PC-3 (cell line): ENCODE data around the gene KCNE2. TPM values are rescaled to one million over a fixed set of nuclear protein-coding genes. Genes with fewer than 3 reads are reported as not detected.
"Not testable (repeated sequence)": the region's sequence is repeated elsewhere in the genome, so short reads cannot be mapped to it uniquely, and the experiment has no call there.

Source experiments
- ATAC-seq: fragments of 200-7000 bp; cut with Tn5 transposase; 2 replicates; pipeline ENCODE4 v1.9.1; 2020; ENCODE audit warnings: mild to moderate bottlenecking, moderate library complexity
- BruUV-seq: library from RNA; stranded (reverse); fragments of 400-500 nt; replicated peaks from 2 replicates; lab custom pipeline; 2021; lab: Mats Ljungman, UMichigan
- CTCF ChIA-PET: fragments of 300-600 bp; sonication (Branson Sonifier 250); formaldehyde crosslinking; loops from one replicate; lab custom pipeline; 2022; ENCODE audit warnings: antibody characterized with exemption; lab: Charles Lee
- POLR2A ChIA-PET: fragments of 300-600 bp; sonication (Branson Sonifier 250); formaldehyde crosslinking; loops from one replicate; lab custom pipeline; 2022; ENCODE audit warnings: antibody characterized with exemption; ENCODE audit not compliant: unreplicated experiment; lab: Charles Lee
- DNase-seq: peaks from one replicate; pipeline ENCODE4 v3.0.0-alpha.2; 2015
- H2AFZ ChIP-seq: fragments of 300-600 bp; sonication (generic); 2 replicates; pipeline ENCODE4 v1.6.0; 2016; ENCODE audit warnings: antibody characterized with exemption, low read length
- H3F3A ChIP-seq: fragments of 300-600 bp; sonication (generic); one replicate; pipeline ENCODE4 v1.6.0; 2017; ENCODE audit warnings: antibody characterized with exemption, low read length, control low read depth, mild to moderate bottlenecking; ENCODE audit not compliant: unreplicated experiment
- H3K27ac ChIP-seq: fragments of 300-600 bp; sonication (generic); 2 replicates; pipeline ENCODE4 v1.5.1; 2016; ENCODE audit warnings: mild to moderate bottlenecking, low read length
- H3K27me3 ChIP-seq: fragments of 300-600 bp; sonication (generic); 2 replicates; pipeline ENCODE4 v1.6.1; 2016; ENCODE audit warnings: low read length, mixed read lengths
- H3K36me3 ChIP-seq: fragments of 300-600 bp; sonication (generic); 2 replicates; pipeline ENCODE4 v1.6.1; 2016; ENCODE audit warnings: low read depth, mixed run types, low read length, mixed read lengths
- H3K4me1 ChIP-seq: fragments of 300-600 bp; sonication (generic); 2 replicates; pipeline ENCODE4 v1.5.1; 2016; ENCODE audit warnings: low read length; ENCODE audit not compliant: insufficient read depth
- H3K4me2 ChIP-seq: fragments of 300-600 bp; sonication (generic); 2 replicates; pipeline ENCODE4 v1.6.0; 2016; ENCODE audit warnings: low read length
- H3K4me3 ChIP-seq: fragments of 300-600 bp; sonication (generic); 2 replicates; pipeline ENCODE4 v1.5.1; 2016; ENCODE audit warnings: mild to moderate bottlenecking, low read length, mixed read lengths
- H3K79me2 ChIP-seq: fragments of 300-600 bp; sonication (generic); 2 replicates; pipeline ENCODE4 v1.6.1; 2017; ENCODE audit warnings: low read length, mixed read lengths
- H3K9ac ChIP-seq: fragments of 300-600 bp; sonication (generic); 2 replicates; pipeline ENCODE4 v1.6.0; 2016; ENCODE audit warnings: mild to moderate bottlenecking, low read length
- H3K9me2 ChIP-seq: fragments of 300-600 bp; sonication (generic); replicated peaks from 2 replicates; pipeline ENCODE4 v1.6.1; 2016; ENCODE audit warnings: mixed run types, low read length, mixed read lengths
- H3K9me3 ChIP-seq: fragments of 300-600 bp; sonication (generic); 2 replicates; pipeline ENCODE4 v1.6.1; 2016; ENCODE audit warnings: low read length, mixed read lengths
- H4K20me1 ChIP-seq: fragments of 300-600 bp; sonication (generic); 2 replicates; pipeline ENCODE4 v1.6.1; 2016; ENCODE audit warnings: low read length, mixed read lengths
- intact Hi-C: fragments of 100-400 bp; cut with micrococcal nuclease; formaldehyde crosslinking; loops from 2 replicates; pipeline ENCODE4 v1.9.0; 2023
- total RNA-seq: library from RNA; depleted of rRNA; stranded (reverse); fragments of >200 nt; gene quantifications from 2 replicates; pipeline ENCODE4 v1.2.3, GENCODE V29; 2014; rRNA removed

KCNE2 gene
- total RNA-seq, 1 experiment from 2014 or later, result not detected

DNA sequence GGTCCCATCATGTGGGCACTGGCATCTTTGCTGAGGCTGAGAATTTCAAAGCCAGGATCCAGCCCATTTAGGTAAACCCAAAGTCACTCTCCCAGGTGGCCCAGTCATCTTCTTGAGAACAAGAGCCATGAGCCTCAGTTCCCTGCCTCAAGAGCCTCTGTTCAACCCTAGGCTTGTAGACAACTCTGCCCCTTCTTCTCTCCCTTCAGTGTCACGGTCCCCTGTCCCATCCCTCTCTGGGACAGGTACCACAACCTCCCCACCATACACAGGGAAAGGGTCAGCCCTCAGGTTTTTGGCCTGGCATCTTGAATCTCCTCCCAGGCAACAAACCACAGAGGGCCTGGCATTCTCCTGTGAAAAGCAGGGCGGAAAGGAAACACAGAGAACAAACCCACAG is 41.9 kb downstream of the KCNE2 start:
- CTCF ChIA-PET, result not testable (repeated sequence)

DNA sequence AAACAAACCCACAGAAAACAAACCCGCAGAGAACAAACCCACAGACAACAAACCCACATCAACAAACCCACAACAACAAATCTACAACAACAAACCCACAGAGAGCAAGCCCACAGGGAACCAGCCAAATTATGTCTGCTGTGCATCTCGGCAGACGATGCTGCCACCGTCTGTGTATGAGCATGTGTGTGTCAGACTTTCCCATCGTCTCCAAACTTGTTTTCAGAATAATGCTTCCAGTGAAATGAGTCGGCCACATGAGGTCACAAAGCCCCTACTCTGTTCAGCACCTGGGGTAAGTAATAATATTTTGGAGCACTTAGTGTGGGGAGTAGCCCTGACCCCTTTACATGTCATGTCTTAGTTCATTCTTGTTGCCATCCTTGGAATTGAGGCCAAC is 42.3 kb downstream of the KCNE2 start:
- H3K4me3 ChIP-seq, H2AFZ ChIP-seq, H3K36me3 ChIP-seq, intact Hi-C loops, H3K27ac ChIP-seq, BruUV-seq, CTCF ChIA-PET, H3K79me2 ChIP-seq, POLR2A ChIA-PET, H3K27me3 ChIP-seq, H3K4me2 ChIP-seq, H3K4me1 ChIP-seq, H3K9ac ChIP-seq, H3K9me3 ChIP-seq, DNase-seq, H3F3A ChIP-seq, ATAC-seq, H3K9me2 ChIP-seq, H4K20me1 ChIP-seq: not testable (repeated sequence)

More for the DNA sequence above, 41.9 kb downstream of the KCNE2 start:
- H3K9ac ChIP-seq, H3K4me1 ChIP-seq, H3K27me3 ChIP-seq, intact Hi-C loops, ATAC-seq, H3K27ac ChIP-seq, H3K9me2 ChIP-seq, H3K4me2 ChIP-seq, H3K9me3 ChIP-seq, H3K79me2 ChIP-seq, H3K36me3 ChIP-seq, H3K4me3 ChIP-seq, H2AFZ ChIP-seq, DNase-seq, H3F3A ChIP-seq, POLR2A ChIA-PET, H4K20me1 ChIP-seq, BruUV-seq: not testable (repeated sequence)

DNA sequence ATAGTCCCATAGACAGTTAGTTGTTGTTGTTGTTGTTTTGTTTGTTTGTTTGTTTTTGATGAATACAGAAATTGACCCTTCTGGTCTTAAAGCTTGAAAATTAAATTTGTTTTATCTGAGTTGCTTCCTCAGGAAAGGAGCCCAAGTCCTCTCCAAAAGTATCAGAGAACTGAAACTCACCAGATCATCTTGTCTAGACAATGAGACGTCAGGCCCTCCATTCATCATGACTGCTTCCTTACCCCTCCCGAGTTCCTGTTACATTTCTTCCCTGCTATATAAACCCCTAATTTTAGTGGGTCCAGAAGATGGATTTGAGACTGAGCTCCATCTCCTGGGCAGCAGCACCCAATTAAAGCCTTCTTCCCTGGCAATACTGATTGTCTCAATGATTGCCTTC is 42.9 kb downstream of the KCNE2 start:
- BruUV-seq, H3K4me1 ChIP-seq, H2AFZ ChIP-seq, H3K4me2 ChIP-seq, H3K9me2 ChIP-seq, H3K4me3 ChIP-seq, CTCF ChIA-PET, H3K36me3 ChIP-seq, H3K27ac ChIP-seq, ATAC-seq, H3K79me2 ChIP-seq, H3K27me3 ChIP-seq, POLR2A ChIA-PET, H4K20me1 ChIP-seq, H3F3A ChIP-seq, DNase-seq, H3K9ac ChIP-seq, H3K9me3 ChIP-seq, intact Hi-C loops: not testable (repeated sequence)

DNA sequence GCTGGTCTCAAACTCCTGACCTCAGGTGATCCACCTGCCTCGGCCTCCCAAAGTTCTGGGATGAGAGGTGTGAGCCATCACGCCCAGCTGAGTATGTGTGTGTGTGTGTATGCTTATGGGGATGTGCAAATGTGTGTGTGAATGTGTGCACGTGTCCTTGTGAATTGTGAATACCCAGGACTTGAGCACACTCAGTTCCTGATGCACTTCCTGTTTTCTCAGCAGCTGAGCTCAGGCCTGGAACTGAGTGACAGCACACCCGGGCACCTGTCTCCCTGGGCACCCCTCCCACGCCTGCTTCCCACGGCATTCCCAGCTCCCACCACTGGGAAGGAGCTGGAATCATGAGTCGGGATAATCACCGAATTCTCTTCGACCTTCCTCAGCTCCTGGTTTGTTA is 43.5 kb downstream of the KCNE2 start:
- BruUV-seq, CTCF ChIA-PET, H3K4me2 ChIP-seq, H2AFZ ChIP-seq, H3K27ac ChIP-seq, H4K20me1 ChIP-seq, POLR2A ChIA-PET, H3K4me3 ChIP-seq, H3K9ac ChIP-seq, H3K27me3 ChIP-seq, H3K4me1 ChIP-seq, ATAC-seq, H3K36me3 ChIP-seq, DNase-seq, H3K79me2 ChIP-seq, intact Hi-C loops, H3K9me3 ChIP-seq, H3K9me2 ChIP-seq, H3F3A ChIP-seq: not testable (repeated sequence)

DNA sequence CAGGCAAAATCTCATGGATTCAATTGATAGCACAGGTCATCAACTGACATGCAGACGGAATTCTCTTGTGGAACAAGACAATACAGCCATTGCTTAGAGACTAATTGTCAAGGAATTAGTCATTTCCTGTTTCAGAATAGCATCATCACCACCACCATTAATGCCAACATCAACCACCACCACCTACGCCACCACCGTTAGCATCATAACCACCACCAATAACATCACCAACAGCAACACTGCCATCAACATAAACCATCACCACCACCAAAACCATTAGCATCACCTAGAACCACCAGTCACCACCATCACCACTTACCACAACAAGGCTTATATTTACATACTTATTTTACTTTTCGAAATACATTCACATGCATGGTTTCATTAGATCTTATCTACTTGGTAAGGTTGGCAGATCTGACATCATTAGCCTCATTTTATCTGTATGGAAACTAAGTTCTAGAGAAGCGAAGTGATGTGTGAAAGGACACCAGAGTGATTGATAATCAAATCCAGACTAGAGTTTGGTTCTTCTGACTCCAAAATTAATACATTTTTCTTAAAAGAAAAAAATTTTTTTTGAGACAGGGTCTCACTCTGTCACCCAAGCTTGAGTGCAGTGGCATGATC is 53.8 kb downstream of the KCNE2 start:
- CTCF ChIA-PET, H3K79me2 ChIP-seq, ATAC-seq, H2AFZ ChIP-seq, H3K27ac ChIP-seq, H3K27me3 ChIP-seq, H3F3A ChIP-seq, H4K20me1 ChIP-seq, intact Hi-C loops, H3K4me3 ChIP-seq, H3K4me1 ChIP-seq, H3K9ac ChIP-seq, POLR2A ChIA-PET, DNase-seq, H3K9me3 ChIP-seq, H3K9me2 ChIP-seq, H3K4me2 ChIP-seq, BruUV-seq, H3K36me3 ChIP-seq: not testable (repeated sequence)

Other genes with a start within 250 kb of the KCNE2 start
- 32.5 and 39.8 TPM in 2 replicates for gene SMIM11, start 11.5 kb downstream of the KCNE2 start, total RNA-seq
- not detected in 2 replicates for gene SMIM34, start 59.9 kb downstream of the KCNE2 start, total RNA-seq
- 0.58 and 0.69 TPM in 2 replicates for gene KCNE1, start 148.2 kb downstream of the KCNE2 start, total RNA-seq